K562 (cell line): ENCODE results near the gene PHC1.
"Not testable (repeated sequence)": the region's sequence is repeated elsewhere in the genome, so short reads cannot be mapped to it uniquely, and the experiment has no call there.

ENCODE experiments used
- BHLHE40 ChIP-seq: IDR thresholded peaks from 2 replicates; pipeline ENCODE4 v1.6.1; 2011; ENCODE audit warnings: low read length, improper control_type of control experiment
- CREB3 ChIP-seq: fragments of 450-650 bp; conservative IDR thresholded peaks from 2 replicates; pipeline ENCODE4 v1.6.1; 2016; ENCODE audit warnings: missing genetic modification characterization, low read depth, mild to moderate bottlenecking, missing compliant biosample characterization, moderate library complexity
- CTCF ChIP-seq, 3 experiments: IDR thresholded peaks in 2 of 3; conservative IDR thresholded peaks in 1 of 3; 2 replicates each; pipeline ENCODE4 v1.5.1; 2011 to 2012; ENCODE audit warnings: low read length in 3 of 3, mild to moderate bottlenecking in 3 of 3, control low read depth in 2 of 3, improper control_type of control experiment in 1 of 3, inconsistent platforms in 1 of 3, low read depth in 1 of 3, mixed read lengths in 1 of 3, moderate library complexity in 1 of 3; ENCODE audit not compliant: insufficient read depth in 2 of 3
- SOX6 ChIP-seq: fragments of 450-650 bp; IDR thresholded peaks from 2 replicates; pipeline ENCODE4 v1.6.1; 2014; ENCODE audit warnings: mild to moderate bottlenecking
- ZBTB49 ChIP-seq: sonication (generic); formaldehyde crosslinking; IDR thresholded peaks from 2 replicates; pipeline ENCODE4 v1.8.0; 2022; ENCODE audit warnings: missing genetic modification reagents, mild to moderate bottlenecking, borderline replicate concordance
- ZNF512 ChIP-seq: IDR thresholded peaks from 2 replicates; pipeline ENCODE4 v1.6.1; 2016; ENCODE audit warnings: missing genetic modification characterization, missing compliant biosample characterization

- not testable (repeated sequence) for TF ChIP-seq CREB3 (tag); CTCF (IDR thresholded peaks at IDR 0.05 in 2 of 3, conservative IDR thresholded peaks at IDR 0.05 in 1 of 3; ENCODE audit: insufficient read depth in 2 of 3, low read depth in 1 of 3, low read length in 3 of 3); BHLHE40; ZNF512 (tag); SOX6; ZBTB49 (CRISPR knock-in tag)
Observed at GRCh38 chr12:8902703-8903102, 11.6 kb upstream of the PHC1 start.
